Glutamatergic neuron (in vitro differentiated cells): ENCODE results near the gene CKS2. TPM values are rescaled to one million over a fixed set of nuclear protein-coding genes. Genes with fewer than 3 reads are reported as not detected.
"Not testable (repeated sequence)": the region's sequence is repeated elsewhere in the genome, so short reads cannot be mapped to it uniquely, and the experiment has no call there.

ENCODE experiments used
- DNase-seq: peaks from one replicate; pipeline ENCODE4 v3.0.0; 2022
- H3K27ac Mint-ChIP-seq: one replicate; pipeline ENCODE4 v1.8.0; 2020; ENCODE audit warnings: mild to moderate bottlenecking, mixed read lengths, inconsistent platforms; ENCODE audit not compliant: unreplicated experiment
- H3K27me3 Mint-ChIP-seq: one replicate; pipeline ENCODE4 v1.8.0; 2020; ENCODE audit warnings: mild to moderate bottlenecking, moderate library complexity, mixed read lengths, inconsistent platforms; ENCODE audit not compliant: unreplicated experiment
- H3K36me3 Mint-ChIP-seq: one replicate; pipeline ENCODE4 v1.8.0; 2020; ENCODE audit warnings: mild to moderate bottlenecking, mixed read lengths, inconsistent platforms; ENCODE audit not compliant: unreplicated experiment
- H3K4me1 Mint-ChIP-seq: one replicate; pipeline ENCODE4 v1.8.0; 2020; ENCODE audit warnings: mild to moderate bottlenecking, low read depth, mixed read lengths, inconsistent platforms; ENCODE audit not compliant: unreplicated experiment
- H3K4me3 Mint-ChIP-seq: one replicate; pipeline ENCODE4 v1.8.0; 2020; ENCODE audit warnings: mild to moderate bottlenecking, mixed read lengths, inconsistent platforms; ENCODE audit not compliant: unreplicated experiment
- H3K9me3 Mint-ChIP-seq: one replicate; pipeline ENCODE4 v1.8.0; 2020; ENCODE audit warnings: mild to moderate bottlenecking, moderate library complexity, mixed read lengths, inconsistent platforms; ENCODE audit not compliant: unreplicated experiment
- CTCF ChIP-seq: fragments of 200-600 bp; sonication (generic); IDR thresholded peaks from one replicate; pipeline ENCODE4 v1.5.0; 2021; ENCODE audit not compliant: partially characterized antibody, unreplicated experiment
- total RNA-seq: library from RNA; stranded (reverse); fragmentation: NEBNext Ultra II Directional; extraction: Animal tissue kit (Norgen Biotek cat#: 25700); gene quantifications from one replicate; pipeline ENCODE4 v1.2.1, GENCODE V29; 2021; ENCODE audit not compliant: unreplicated experiment

Gene CKS2
- total RNA-seq, 1 donor from 2014 or later, result 48.7 TPM

- Mint-ChIP-seq H3K27ac (no peak overlapping the region), H3K9me3 (no peaks in the 10 kb centered on the region), H3K4me3 (no peak overlapping the region), H3K36me3 (peaks cover 4% of the 10 kb centered on the region), H3K27me3 (no peaks in the 10 kb centered on the region), H3K4me1 (no peaks in the 10 kb centered on the region)
- no peak for TF ChIP-seq CTCF
- no peak for DNase-seq
These were observed 19.5 kb downstream of the CKS2 start for GRCh38 chr9:89330513-89330912.

- Mint-ChIP-seq H3K9me3 (peaks cover 1% of the 10 kb centered on the region), H3K27me3 (no peaks in the 10 kb centered on the region), H3K36me3 (peaks cover 20% of the 10 kb centered on the region), H3K4me3 (no peak overlapping the region), H3K4me1 (no peaks in the 10 kb centered on the region), H3K27ac (no peak overlapping the region)
- no peak for TF ChIP-seq CTCF
- DNase-seq, result no peak
These were observed 28.8 kb downstream of the CKS2 start for GRCh38 chr9:89339807-89340206.

GRCh38 chr9:89340332-89340731 is 29.3 kb downstream of the CKS2 start:
- DNase-seq, result no peak
- H3K9me3 Mint-ChIP-seq, result peaks cover 1% of the 10 kb centered on the region
- H3K27me3 Mint-ChIP-seq, result no peaks in the 10 kb centered on the region
- H3K4me1 Mint-ChIP-seq, result no peaks in the 10 kb centered on the region
- H3K4me3 Mint-ChIP-seq, result no peak overlapping the region
- no peak for TF ChIP-seq CTCF
- H3K36me3 Mint-ChIP-seq, result peaks cover 20% of the 10 kb centered on the region
- H3K27ac Mint-ChIP-seq, result no peak overlapping the region

GRCh38 chr9:89342213-89342612 is 31.2 kb downstream of the CKS2 start:
- peaks cover 1% of the 10 kb centered on the region for H3K9me3 Mint-ChIP-seq
- no peak overlapping the region for H3K4me3 Mint-ChIP-seq
- no peaks in the 10 kb centered on the region for H3K4me1 Mint-ChIP-seq
- peaks cover 20% of the 10 kb centered on the region for H3K36me3 Mint-ChIP-seq
- no peak for TF ChIP-seq CTCF
- no peak overlapping the region for H3K27ac Mint-ChIP-seq
- no peaks in the 10 kb centered on the region for H3K27me3 Mint-ChIP-seq
- DNase-seq, result no peak

- Mint-ChIP-seq H3K4me3 (no peak overlapping the region), H3K4me1 (no peaks in the 10 kb centered on the region), H3K9me3 (peaks cover 1% of the 10 kb centered on the region), H3K27ac (no peak overlapping the region), H3K36me3 (peaks cover 20% of the 10 kb centered on the region), H3K27me3 (no peaks in the 10 kb centered on the region)
- no peak for TF ChIP-seq CTCF
- DNase-seq, result no peak
These were observed 32.0 kb downstream of the CKS2 start for GRCh38 chr9:89342948-89343347.

GRCh38 chr9:89343812-89344211 is 32.8 kb downstream of the CKS2 start:
- not testable (repeated sequence) for H3K4me1 Mint-ChIP-seq, H3K27ac Mint-ChIP-seq, H3K4me3 Mint-ChIP-seq, DNase-seq, H3K27me3 Mint-ChIP-seq, H3K9me3 Mint-ChIP-seq
- peaks cover 20% of the 10 kb centered on the region for H3K36me3 Mint-ChIP-seq
